ENCODE data around the gene ADAMTS9.

ADAMTS9 gene

DNA sequence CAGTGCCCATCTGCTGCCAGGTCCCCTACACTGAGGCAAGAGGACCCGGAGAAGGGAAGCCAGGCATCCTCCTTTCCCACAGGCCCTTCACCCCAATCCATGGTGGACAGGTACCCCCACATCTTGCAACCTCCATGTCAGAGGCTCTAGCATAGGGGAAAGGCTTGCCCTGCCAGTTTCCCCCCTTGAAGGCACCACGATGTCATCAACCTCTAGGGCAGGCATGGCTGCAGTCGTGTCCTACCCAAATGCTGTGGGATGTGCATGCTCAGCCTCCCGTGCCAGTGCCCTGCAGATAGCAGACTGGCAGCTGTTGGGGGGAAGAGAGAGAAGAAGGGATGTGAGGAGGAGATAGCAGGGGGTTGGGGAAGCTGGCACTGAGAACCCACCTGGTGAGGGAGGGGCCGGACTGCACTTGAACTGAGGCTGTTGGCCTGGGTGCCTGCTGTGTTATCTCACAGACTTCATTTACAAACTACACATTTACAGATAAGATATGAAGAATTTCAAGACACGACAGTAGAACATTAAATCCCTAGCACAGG lies 197.5 kb downstream of the ADAMTS9 start:
- DNase-seq (ENCODE audit: extremely low read depth, low read depth): no peak
- TF ChIP-seq, protein P1, sequence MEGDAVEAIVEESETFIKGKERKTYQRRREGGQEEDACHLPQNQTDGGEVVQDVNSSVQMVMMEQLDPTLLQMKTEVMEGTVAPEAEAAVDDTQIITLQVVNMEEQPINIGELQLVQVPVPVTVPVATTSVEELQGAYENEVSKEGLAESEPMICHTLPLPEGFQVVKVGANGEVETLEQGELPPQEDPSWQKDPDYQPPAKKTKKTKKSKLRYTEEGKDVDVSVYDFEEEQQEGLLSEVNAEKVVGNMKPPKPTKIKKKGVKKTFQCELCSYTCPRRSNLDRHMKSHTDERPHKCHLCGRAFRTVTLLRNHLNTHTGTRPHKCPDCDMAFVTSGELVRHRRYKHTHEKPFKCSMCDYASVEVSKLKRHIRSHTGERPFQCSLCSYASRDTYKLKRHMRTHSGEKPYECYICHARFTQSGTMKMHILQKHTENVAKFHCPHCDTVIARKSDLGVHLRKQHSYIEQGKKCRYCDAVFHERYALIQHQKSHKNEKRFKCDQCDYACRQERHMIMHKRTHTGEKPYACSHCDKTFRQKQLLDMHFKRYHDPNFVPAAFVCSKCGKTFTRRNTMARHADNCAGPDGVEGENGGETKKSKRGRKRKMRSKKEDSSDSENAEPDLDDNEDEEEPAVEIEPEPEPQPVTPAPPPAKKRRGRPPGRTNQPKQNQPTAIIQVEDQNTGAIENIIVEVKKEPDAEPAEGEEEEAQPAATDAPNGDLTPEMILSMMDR (IDR thresholded peaks at IDR 0.05; ENCODE audit: low read depth, low read length): no peak

DNA sequence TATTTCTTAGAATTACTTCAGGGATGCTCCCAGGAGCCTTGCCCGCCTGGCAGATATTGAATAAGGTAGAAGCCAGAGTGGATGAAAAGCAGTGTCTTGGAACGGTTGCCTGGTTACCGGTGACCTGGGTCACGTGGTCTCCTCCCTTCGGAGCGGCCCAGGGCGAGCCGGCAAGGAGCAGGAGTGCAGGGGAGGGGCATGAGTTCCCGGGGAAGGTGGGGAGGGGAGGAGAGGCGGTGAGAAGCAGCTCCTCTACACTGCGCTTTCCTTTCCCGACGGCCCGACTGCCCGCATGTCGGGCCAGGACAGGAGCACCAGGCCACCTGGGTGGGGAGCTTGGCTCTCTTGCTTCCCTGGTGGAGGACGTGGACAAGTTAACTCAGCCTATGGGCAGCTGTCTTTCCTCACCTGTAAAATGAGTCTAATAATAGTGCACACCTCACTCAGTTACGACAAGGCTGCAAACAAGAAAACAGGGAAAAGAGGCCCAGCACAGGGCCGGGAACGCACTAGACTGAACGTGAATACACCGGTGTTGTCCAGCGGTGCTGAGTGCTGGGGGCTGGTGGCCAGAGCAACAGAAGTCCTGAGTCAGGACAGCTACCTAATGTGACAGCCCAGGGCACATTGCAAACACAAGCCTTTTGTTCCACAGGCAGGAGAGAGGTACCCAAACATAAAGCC lies 198.3 kb downstream of the ADAMTS9 start:
- TF ChIP-seq, protein P1 (IDR thresholded peaks at IDR 0.05; ENCODE audit: low read depth, low read length): no peak
- DNase-seq (ENCODE audit: extremely low read depth, low read depth): no peak

DNA sequence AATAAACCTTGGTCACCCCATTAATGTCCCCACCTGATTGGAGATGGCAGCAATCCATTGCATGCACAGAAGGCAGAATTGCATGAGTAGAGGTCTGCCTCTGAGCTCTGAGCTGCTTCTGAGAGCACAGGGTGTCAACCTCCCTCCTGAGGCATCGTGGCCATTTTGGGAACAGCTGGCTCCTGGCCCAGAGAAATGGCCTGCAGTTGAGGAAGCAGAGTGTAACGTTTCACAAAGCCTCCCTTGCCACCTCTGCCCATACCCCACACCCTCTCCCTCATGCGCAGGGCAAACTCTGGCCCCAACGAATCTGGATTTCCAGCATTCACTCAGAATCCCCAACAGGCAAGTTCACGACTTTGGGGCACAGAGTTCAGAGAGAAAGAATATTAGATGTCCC lies 198.9 kb downstream of the ADAMTS9 start:
- no peak for DNase-seq (ENCODE audit: extremely low read depth, low read depth)
- TF ChIP-seq, protein P1 (IDR thresholded peaks at IDR 0.05; ENCODE audit: low read depth, low read length): no peak

DNA sequence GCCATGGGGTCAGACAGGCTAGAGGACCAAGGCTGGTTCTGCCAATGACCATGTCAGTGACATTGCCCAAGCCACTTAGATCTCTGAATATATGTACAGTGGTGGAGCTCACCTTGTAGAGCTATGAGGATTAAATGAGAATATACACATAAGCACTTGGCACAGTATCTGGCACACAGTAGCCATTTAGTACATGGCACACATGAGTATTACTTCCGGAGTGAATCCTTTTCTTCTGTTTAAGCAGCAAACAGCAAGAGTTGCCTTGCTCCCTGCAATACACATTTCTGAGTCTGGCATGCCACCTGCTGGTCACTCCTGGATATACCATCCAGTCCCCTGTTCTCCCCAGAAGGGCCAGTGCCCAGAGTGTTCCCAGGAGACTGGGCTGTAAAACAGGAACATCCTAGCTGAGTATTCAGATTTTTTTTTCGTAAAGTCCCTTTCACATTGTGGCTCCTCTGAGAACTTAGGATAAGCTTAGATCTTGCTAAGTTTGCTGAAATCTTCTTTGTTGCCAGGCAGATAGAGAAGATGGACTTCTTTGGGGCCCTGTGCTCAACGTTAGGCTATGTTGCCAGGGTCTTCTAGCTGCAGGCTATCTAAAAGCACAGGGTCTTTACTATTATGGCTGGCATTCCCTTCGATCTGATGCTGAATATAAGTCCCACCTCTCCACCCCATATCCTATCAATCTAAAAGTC lies 203.4 kb downstream of the ADAMTS9 start:
- TF ChIP-seq, protein P1 (IDR thresholded peaks at IDR 0.05; ENCODE audit: low read depth, low read length): peak; percentile 82
- DNase-seq (ENCODE audit: extremely low read depth, low read depth): peak; percentile 43

DNA sequence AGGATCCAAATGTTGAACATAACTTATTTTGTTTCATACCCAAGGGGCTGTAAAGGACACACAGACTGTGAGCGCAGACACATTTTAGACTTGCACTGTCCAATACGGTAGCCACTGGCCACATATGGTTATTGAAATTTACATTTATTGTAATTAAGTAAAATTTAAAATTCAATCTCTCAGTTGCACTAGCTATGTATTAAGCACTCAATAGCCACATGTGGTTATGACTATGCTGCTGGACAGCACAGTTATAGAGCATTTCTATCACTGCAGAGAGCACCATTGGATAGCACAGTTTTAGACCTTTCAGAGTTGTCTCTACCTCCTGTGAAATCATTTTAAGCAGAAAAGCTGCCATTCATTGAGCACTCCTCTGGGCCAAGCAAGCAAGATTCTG lies 204.3 kb downstream of the ADAMTS9 start:
- no peak for DNase-seq (ENCODE audit: extremely low read depth, low read depth)
- TF ChIP-seq, protein P1 (IDR thresholded peaks at IDR 0.05; ENCODE audit: low read depth, low read length): no peak

DNA sequence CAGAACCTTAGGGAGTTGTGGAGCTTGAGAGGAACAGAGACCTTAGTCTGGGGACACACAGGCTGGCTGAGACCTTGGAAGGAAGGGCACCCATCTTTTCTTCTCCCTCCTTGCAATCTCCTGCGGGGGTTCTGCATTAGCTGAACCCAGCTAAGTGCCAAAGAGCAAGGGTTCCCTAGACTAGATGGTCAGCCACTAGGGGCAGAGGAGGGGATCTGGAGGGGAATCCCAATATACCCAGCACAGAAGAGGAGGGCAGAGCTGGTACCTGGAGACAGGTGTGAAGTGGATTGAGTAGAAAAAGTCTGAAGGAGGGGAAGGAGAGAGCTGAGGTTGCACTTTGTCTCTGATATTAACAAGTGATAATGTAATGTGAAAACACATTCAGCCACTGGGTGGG lies 212.8 kb downstream of the ADAMTS9 start:
- TF ChIP-seq, protein P1 (IDR thresholded peaks at IDR 0.05; ENCODE audit: low read depth, low read length): no peak
- DNase-seq (ENCODE audit: extremely low read depth, low read depth): no peak

DNA sequence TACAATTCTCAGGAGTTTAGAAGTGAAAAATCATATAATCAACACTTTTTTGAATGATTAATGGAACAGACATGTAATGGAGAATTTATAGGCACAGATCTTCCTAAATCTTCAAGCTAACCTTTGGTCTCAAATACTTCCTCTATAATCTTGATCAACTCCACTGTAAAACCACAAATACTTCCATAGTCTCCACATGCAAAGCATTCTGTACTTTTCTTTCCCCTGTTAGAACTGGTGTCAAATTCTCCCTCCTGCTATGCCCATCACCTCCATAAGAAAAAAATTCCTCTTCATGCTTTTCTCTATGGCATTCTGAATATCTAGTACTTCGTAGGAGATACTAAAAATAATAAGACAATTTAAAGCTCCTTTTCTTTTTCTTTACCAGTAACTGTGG lies 214.3 kb downstream of the ADAMTS9 start:
- no peak for DNase-seq (ENCODE audit: extremely low read depth, low read depth)
- TF ChIP-seq, protein P1 (IDR thresholded peaks at IDR 0.05; ENCODE audit: low read depth, low read length): no peak

Data from AG09319 (cell line).